DMS53 (cell line): ENCODE data around the gene CREB1.

Experiments
- DNase-seq: peaks from one replicate; lab custom pipeline; 2025; lab: John Stamatoyannopoulos, UW

CREB1 gene

GRCh38 chr2:207543272-207543671 lies 13.5 kb downstream of the CREB1 start:
- DNase-seq = no peak

GRCh38 chr2:207546822-207547221 lies 17.1 kb downstream of the CREB1 start:
- DNase-seq = no peak

- DNase-seq = no peak
Observed at GRCh38 chr2:207549145-207549544, 19.4 kb downstream of the CREB1 start.

- DNase-seq = no peak
Observed at GRCh38 chr2:207558079-207558491, 28.3 kb downstream of the CREB1 start.

GRCh38 chr2:207561386-207562080 lies 31.8 kb downstream of the CREB1 start:
- DNase-seq = no peak

GRCh38 chr2:207565736-207566500 lies 36.2 kb downstream of the CREB1 start:
- no peak for DNase-seq

- DNase-seq = no peak
Observed at GRCh38 chr2:207567671-207568070, 37.9 kb downstream of the CREB1 start.

GRCh38 chr2:207571370-207571769 lies 41.6 kb downstream of the CREB1 start:
- no peak for DNase-seq

- no peak for DNase-seq
Observed at GRCh38 chr2:207584952-207585351, 55.2 kb downstream of the CREB1 start.

- no peak for DNase-seq
Observed at GRCh38 chr2:207587305-207587704, 57.5 kb downstream of the CREB1 start.

- DNase-seq = no peak
Observed at GRCh38 chr2:207589143-207589542, 59.4 kb downstream of the CREB1 start.

GRCh38 chr2:207593277-207593676 lies 63.5 kb downstream of the CREB1 start:
- DNase-seq = no peak

- DNase-seq = no peak
Observed at GRCh38 chr2:207594264-207594663, 64.5 kb downstream of the CREB1 start.

GRCh38 chr2:207594731-207595130 lies 65.0 kb downstream of the CREB1 start:
- no peak for DNase-seq

GRCh38 chr2:207599636-207600035 lies 69.9 kb downstream of the CREB1 start:
- DNase-seq = no peak

GRCh38 chr2:207600231-207600630 lies 70.5 kb downstream of the CREB1 start:
- no peak for DNase-seq

GRCh38 chr2:207601774-207602173 lies 72.0 kb downstream of the CREB1 start:
- DNase-seq = no peak

- peak; percentile 6 for DNase-seq
Observed at GRCh38 chr2:207603486-207603885, 73.7 kb downstream of the CREB1 start.

GRCh38 chr2:207606399-207606798 lies 76.6 kb downstream of the CREB1 start:
- DNase-seq = no peak

- DNase-seq = no peak
Observed at GRCh38 chr2:207606829-207607228, 77.1 kb downstream of the CREB1 start.

- DNase-seq = no peak
Observed at GRCh38 chr2:207612714-207613113, 83.0 kb downstream of the CREB1 start.

- no peak for DNase-seq
Observed at GRCh38 chr2:207614824-207615223, 85.1 kb downstream of the CREB1 start.

- no peak for DNase-seq
Observed at GRCh38 chr2:207616185-207616584, 86.4 kb downstream of the CREB1 start.
